GM12872 (cell line): ENCODE measurements around the gene ATP8B2.

Experiments used
- CTCF ChIP-seq: IDR thresholded peaks from 3 replicates; pipeline ENCODE4 v1.5.1; 2011; ENCODE audit warnings: low read depth, mild to moderate bottlenecking, low read length, moderate library complexity; ENCODE audit not compliant: insufficient read depth

ATP8B2 gene

GRCh38 chr1:154304664-154305337 is 20.5 kb upstream of the ATP8B2 start:
- TF ChIP-seq CTCF: no peak

- TF ChIP-seq CTCF: no peak
Measured at GRCh38 chr1:154306151-154306550, 19.2 kb upstream of the ATP8B2 start.

GRCh38 chr1:154313066-154313356 is 12.3 kb upstream of the ATP8B2 start:
- TF ChIP-seq CTCF: no peak

- no peak for TF ChIP-seq CTCF
Measured at GRCh38 chr1:154316704-154317103, 8.6 kb upstream of the ATP8B2 start.

- TF ChIP-seq CTCF: no peak
Measured at GRCh38 chr1:154318386-154318785, 6.9 kb upstream of the ATP8B2 start.

- TF ChIP-seq CTCF: no peak
Measured at GRCh38 chr1:154320882-154321608, 4.3 kb upstream of the ATP8B2 start, which contains the start of gene AQP10. Gene AQP10, plus strand, starts transcription at chr1:154321093. Its CDS starts 63 bp downstream, at chr1:154321156.

GRCh38 chr1:154323493-154323892 is 1.8 kb upstream of the ATP8B2 start:
- no peak for TF ChIP-seq CTCF
